Cardiac fibroblast (primary cell): Measurements from ENCODE around the gene CBLL2.

Experiments
- DNase-seq, 2 donors: peaks; one replicate each; pipeline versions ENCODE4 v3.0.0 to v3.0.0-alpha.2; 2010; ENCODE audit warnings: low read depth in 2 of 2
- H3K4me3 ChIP-seq, 2 donors: replicated peaks in 1 of 2; 1 replicate in 1 of 2; 2 replicates in 1 of 2; pipeline ENCODE4 v1.5.1; 2011; ENCODE audit warnings: low read depth in 2 of 2, low read length in 2 of 2, mild to moderate bottlenecking in 2 of 2, moderate library complexity in 1 of 2
- TF ChIP-seq, protein P1 (sequence below): IDR thresholded peaks from one replicate; pipeline ENCODE4 v1.5.1; 2011; ENCODE audit warnings: low read depth, mild to moderate bottlenecking, low read length, inconsistent platforms

The CBLL2 gene

DNA sequence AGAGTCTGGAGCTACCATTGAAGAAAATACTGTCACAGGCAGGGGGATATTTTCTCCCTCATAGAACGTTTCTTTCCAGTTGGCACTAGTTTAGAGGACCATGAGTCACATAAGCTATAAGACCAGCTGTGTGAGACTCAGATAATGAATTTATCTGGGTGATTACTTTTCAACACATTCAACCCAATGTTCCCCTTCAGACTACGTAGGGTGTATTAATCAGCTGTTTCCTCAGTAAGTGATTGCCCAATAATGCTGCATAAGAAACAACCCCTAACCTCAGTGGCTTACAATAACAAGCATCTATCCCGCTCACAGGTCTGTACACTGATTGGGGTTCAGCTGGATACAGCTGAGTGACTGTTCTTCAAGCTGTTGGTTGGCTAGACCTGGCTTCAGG lies 38.1 kb downstream of the CBLL2 start:
- peak; percentile 44 to 69 for DNase-seq
- H3K4me3 ChIP-seq, result no peak overlapping the region
- TF ChIP-seq, protein P1, sequence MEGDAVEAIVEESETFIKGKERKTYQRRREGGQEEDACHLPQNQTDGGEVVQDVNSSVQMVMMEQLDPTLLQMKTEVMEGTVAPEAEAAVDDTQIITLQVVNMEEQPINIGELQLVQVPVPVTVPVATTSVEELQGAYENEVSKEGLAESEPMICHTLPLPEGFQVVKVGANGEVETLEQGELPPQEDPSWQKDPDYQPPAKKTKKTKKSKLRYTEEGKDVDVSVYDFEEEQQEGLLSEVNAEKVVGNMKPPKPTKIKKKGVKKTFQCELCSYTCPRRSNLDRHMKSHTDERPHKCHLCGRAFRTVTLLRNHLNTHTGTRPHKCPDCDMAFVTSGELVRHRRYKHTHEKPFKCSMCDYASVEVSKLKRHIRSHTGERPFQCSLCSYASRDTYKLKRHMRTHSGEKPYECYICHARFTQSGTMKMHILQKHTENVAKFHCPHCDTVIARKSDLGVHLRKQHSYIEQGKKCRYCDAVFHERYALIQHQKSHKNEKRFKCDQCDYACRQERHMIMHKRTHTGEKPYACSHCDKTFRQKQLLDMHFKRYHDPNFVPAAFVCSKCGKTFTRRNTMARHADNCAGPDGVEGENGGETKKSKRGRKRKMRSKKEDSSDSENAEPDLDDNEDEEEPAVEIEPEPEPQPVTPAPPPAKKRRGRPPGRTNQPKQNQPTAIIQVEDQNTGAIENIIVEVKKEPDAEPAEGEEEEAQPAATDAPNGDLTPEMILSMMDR, result no peak

- H3K4me3 ChIP-seq, result no peak overlapping the region
- no peak for DNase-seq
- TF ChIP-seq, protein P1, result no peak
These were observed 41.1 kb downstream of the CBLL2 start for GRCh38 chrX:22313766-22314165.

DNA sequence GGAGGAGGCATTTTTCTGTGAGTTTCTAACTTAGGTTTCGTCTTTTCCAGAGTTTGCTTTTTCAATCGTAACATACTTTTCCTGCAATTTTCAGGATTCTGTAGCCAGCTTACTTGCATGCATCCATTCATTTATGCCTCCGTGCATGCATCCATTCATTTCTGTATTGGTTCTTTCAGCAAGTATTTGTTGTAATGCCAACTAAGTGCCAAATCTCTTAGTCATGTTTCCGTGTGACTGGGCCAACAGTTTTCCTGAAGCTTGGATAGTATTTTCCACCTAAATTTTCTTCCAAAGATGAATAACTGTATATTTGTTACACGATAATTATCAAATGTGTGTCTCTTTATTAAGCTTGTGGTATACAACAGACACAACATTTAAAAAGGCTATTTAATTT lies 41.5 kb downstream of the CBLL2 start:
- no peak overlapping the region for H3K4me3 ChIP-seq
- TF ChIP-seq, protein P1, result no peak
- peak; percentile 5 to 17 for DNase-seq

DNA sequence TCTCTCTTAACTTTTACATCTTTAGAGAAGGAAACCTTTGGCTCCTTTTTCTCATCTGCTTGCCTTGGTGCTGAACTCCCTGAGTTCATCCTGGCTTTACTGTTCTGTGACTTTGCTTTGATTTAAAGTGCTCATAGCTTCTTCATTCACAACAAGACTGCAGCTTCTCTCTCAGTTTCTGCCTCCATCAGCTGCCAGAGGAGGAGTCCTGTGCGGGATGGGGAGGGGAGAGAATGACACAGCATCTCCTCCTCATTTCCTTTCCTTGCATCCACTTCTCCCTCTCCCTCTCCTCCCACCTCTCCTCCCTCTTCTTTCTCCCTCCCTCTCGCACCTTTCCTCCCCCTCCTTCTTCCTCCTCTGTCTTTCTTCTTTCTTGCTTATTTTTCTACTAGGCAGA lies 42.0 kb downstream of the CBLL2 start:
- TF ChIP-seq, protein P1, result no peak
- peak; percentile 8 to 13 for DNase-seq
- H3K4me3 ChIP-seq, result no peak overlapping the region

DNA sequence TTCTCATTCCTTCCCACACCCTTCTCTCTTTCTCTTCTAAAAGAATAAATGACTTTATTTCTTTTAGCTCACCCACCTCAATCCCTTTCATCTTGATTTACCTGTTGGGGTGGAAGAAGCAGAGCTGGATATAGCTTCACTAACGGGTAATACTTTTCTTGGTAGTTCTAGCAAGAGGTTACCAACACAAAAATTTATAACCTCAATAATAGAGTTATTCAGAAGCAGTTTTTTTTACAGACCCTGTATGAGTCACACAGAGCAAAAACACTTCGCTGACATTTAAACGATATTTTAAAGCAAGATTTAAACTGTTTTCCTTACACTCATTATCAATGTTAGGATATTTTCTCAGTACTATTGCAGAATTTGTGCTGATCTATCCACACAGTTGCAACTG lies 42.4 kb downstream of the CBLL2 start:
- DNase-seq, result no peak
- H3K4me3 ChIP-seq, result no peak overlapping the region
- TF ChIP-seq, protein P1, result no peak

GRCh38 chrX:22320236-22320873 lies 47.6 kb downstream of the CBLL2 start:
- no peak overlapping the region for H3K4me3 ChIP-seq
- TF ChIP-seq, protein P1, result no peak
- DNase-seq, result no peak

DNA sequence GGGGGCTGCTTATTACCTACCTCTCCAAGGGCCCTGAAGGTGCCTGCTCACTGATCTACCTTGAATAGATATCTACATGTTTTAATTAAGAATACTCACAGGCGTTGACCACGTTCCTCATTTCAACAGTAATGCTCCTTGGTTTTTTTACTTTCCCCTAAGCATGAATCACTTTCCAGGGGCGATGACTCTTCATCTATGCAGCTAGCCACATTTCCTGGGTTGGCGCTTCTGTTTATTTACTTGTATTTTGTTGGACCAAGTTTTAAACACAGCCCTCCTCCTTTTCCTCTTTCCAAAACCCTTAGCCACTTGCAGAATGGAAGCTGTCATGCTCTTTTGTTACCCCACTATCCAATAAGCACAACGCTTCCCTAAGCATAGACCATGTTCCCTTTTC lies 50.8 kb downstream of the CBLL2 start:
- no peak overlapping the region for H3K4me3 ChIP-seq
- TF ChIP-seq, protein P1, result no peak
- DNase-seq, result peak; percentile 44 to 76
